HG02642 (cell line): ENCODE results near the gene GAP43.

Source experiments
- ATAC-seq: cut with Tn5 transposase; IDR thresholded peaks from one replicate; pipeline ENCODE4 v1.9.1; 2021; ENCODE audit warnings: mild to moderate bottlenecking; ENCODE audit not compliant: unreplicated experiment, poor library complexity

GAP43 gene

DNA sequence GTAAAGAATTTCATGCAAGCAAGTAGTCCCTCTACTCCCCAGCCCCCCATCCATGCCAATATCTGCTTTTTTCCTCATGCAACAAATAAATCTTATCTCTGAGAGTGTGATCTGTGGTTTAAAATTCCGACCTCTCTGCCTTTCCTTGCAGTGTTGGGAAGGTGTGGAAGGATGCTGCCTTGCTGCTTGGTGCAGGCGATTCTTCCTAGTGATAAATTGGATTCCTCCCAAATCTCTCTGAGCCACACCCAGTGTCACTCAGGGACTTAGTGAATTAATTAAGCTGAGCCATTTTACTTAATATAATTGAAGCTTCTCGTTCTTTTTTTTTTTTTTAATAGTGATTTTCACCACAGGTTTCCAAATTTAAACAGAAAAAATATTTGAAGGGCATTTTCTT is 3.4 kb downstream of the GAP43 start:
- ATAC-seq, result no peak

DNA sequence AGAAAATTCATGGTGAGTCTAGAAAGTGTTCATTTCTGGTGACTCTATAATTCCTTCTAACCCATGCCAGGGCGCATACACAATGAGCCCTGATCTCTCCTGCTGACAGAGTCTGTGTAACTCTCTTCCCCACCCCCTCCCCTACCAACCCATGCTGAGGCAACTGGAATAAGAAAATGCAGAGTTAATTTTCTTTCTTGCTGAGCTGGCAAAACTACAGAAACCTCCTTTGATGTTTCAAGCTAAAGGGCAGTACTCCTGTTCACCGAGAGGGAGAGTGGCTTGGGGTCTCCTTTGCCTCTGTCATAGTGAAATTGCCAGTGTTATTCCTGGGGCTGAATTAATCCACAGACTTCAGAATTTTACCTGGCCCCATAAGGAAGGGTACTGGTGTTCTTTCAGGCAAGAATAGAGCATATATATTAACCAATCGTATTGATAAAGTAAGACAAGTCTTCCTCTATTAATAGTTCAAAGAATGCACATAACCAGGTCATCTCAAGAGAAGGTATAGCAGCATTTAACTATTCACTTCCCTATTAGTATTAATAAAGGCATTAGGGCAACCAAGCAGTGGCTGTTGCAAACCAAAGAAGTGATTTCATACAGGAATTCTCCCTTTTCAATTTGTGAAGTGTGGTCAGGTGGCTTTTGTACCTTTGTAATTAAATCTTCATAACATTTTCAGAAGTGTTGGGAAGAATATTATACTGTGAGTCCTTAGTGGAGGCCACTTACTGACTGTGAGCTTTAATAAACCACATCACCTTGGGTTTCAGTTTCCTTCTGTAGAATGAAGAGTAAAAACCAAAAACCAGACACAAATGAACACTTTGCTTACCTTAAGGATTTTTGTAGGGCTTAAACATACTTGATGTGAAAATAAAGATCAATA is 4.1 kb downstream of the GAP43 start:
- ATAC-seq, result peak; percentile 83

DNA sequence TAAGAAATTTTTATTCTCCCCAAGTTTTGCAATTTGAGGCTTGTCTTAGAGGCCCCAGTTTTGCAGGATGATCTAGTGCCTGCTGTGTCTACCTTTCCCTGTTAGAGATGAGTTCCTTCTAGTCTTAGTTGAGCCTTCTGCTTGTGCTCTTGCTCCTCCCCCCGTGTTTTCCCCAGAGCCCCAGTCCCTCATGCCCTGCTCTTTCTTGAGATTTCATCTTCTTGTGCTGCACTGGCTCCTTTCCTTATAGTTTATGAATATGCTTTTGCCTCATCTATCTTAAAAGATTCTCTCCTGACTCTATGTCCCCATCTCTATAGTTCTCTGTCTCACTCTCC is 4.7 kb downstream of the GAP43 start:
- ATAC-seq, result peak; percentile 47

DNA sequence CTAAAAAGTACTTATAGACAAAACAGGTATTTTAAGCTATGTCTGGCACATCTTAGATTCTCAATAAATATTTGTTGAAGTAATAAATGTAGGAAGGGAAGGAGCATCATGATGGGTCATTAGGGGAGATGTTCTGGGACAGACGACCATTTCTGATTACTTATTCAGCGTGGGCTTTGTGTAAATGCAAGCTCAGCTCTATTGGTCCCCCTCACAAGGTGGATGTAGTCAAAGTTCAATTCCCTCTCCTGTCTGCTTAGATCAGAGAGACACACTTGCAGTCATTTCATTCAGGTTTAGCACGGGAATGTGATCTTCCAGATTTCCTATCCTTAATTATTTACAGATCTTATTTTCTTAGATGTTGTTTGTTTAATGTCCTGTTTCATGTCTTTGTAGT is 7.5 kb downstream of the GAP43 start:
- ATAC-seq, result no peak

DNA sequence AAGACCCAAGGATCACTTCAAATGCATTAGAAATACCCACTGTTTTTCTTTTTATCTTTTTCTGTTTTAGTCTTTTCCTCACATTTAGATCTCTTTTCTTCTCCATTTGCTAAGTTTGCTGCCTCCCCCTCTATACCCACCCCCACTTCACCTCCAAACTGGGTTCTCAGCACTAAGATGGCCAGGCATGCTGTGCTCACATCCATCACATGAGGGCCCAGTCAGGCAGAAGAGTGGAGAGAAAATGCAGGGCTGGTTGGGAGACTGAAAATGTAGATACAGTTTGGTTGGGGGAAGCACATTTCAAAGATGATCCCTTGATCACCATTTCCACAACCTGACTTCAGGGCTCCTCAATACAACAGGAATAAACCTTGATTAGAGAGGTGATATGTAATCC is 8.7 kb downstream of the GAP43 start:
- no peak for ATAC-seq

- ATAC-seq, result no peak
These were observed 10.2 kb downstream of the GAP43 start for GRCh38 chr3:115633467-115633866.

DNA sequence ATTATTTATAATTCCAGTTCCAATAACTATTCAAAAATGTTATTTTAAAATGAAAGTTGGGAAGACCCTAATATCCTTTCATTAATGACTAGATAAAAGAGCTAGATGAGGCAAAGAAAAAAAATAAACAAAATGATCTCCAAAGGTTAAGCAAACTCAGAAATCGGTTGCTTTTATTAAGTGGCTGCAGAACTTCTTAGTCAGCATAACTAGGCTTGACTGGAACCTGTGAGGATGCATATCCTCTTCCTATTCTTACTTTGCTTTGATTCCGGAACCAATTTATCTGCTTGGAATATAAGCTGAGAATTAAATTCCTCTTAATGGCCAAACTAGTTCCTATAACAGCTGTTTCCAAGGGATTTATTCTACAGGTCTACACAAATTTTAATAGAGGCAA is 10.7 kb downstream of the GAP43 start:
- no peak for ATAC-seq

GRCh38 chr3:115635406-115635805 is 12.1 kb downstream of the GAP43 start:
- ATAC-seq, result no peak

GRCh38 chr3:115638241-115638640 is 14.9 kb downstream of the GAP43 start:
- ATAC-seq, result no peak

DNA sequence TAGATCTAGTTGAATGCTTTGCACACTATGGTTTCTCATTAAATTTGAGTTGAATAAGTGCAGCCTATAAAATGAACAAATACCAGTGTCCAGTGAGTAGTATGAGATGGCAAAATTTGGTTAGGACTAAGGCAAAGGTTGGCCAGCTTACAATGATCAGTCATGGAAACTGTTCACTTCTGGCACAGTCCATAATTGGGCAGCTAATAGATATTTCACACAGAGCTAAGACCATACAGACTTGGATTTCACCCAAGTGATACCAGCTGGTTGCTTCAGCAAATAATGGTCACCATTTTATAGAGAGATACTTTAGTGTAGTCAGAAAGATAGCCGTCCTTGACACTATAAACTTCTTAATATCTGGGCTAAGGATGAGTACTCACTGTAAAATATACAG is 15.7 kb downstream of the GAP43 start:
- ATAC-seq, result no peak

DNA sequence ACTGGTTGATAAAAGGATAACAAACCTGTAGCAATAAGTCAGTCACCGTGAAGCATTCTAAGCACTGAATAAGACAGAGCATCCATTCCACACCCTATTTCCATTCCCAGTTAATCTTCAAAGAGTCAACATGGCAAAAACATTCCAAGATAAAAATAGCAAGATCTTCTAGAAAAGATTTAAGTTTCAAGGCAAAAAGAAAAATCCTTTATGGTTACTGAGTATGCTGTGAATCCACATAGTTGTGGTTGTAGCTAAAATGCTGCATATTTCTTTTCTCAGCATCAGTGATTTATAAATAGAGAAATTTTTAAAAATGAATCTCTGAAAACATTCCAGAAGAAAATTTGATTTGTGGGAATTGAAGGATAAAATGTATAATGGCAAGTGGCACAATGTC is 21.1 kb downstream of the GAP43 start:
- no peak for ATAC-seq

GRCh38 chr3:115646027-115646690 is 22.8 kb downstream of the GAP43 start:
- ATAC-seq, result no peak

DNA sequence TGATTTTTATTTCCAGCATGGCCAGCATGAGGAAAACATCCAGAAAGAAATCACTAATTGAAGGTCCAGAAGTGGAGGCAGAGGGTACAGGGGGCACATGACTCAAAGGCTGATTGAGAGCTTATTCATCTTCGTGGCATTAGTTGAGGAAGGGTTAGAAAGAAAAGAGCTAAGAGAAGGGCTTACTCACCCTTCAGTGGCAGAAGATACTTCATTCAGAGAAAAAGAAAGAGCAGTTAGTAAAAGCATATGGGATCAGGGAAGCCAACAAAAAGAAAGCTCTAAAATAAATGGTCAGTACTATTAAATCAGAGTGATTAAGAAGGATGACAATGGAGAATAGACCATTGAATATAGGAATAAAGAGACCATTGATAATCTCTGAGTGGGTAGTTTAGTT is 25.2 kb downstream of the GAP43 start:
- ATAC-seq, result no peak

DNA sequence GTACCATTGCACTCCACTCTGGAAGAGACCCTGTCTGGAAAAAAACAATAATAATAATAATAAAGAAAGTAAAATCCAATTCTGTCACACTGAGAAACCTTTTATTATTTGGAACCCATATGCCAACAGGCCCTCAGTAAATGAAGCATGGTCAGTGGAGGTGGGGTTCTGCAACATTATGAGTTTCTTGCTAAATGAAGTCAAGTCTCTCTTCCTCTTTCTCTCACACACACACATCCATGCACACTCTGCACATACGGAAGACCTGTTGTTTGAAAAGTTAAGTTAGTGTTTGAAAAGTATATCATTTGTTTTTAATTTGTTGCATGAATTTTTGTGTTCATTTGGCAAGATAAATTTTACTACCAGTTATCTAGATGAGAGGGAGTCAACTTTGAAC is 27.8 kb downstream of the GAP43 start:
- peak; percentile 51 for ATAC-seq

GRCh38 chr3:115651599-115651998 is 28.3 kb downstream of the GAP43 start:
- no peak for ATAC-seq

DNA sequence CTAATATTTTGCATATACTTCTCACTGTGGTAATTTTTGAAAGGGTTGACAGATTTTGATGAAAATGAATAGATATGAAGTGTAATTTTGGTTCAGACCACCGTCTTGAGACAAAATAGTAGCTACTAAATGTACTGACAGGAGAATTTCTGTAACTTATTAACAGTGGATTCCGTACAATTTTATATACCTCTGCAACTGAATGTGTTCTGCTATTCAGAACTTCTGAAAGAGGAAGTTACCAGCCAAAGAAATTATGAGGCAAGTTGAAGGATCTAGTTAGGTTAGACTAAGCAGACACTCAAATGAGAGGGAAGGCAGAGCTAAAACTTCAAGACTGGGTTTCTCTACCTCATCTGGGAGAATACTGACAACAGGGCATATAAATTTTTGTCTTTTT is 29.4 kb downstream of the GAP43 start:
- peak; percentile 62 for ATAC-seq

DNA sequence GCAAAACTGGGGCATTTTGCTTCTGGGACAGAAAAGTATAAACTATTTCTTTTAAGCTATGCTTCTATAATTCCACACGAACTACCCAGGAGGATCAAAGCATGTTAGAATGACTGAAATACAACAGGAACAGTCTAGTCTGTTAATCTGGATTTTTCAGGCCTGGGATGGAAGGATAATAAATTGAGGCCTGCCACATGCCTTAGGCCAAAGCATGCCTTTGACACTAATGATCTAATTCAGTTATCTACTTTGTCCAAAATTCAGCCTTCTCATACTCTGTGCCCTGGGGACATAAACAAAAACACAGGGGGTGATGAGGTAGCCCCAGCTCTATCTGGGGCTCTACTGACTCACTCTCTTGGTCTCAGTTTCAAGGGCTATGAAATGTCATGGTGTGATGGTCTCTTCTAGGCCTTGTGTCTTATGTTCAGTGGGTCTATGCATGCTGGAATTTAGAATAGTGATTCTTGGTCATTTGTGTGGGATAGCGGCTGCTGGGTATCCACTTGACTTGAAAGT is 32.5 kb downstream of the GAP43 start:
- ATAC-seq, result no peak

DNA sequence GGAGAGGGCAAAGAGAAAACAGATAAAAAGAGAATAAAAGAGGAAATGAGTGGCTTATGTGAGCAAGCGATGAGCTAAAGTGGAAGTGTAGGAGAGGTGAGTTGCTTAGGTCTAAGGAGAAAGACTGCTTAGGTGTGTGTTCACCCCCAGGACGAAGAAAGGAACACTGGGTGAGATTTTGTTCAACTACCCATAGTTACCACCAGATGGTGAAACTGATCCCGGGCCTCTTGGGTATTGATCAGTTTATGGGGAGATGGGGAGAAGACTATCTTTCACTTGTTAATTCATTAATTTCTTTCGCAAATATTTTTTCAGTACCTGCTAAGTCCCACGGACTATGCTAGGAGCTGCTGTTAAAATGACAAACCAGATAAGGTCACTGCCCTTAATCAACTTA is 33.9 kb downstream of the GAP43 start:
- ATAC-seq, result no peak

GRCh38 chr3:115658032-115658336 is 34.7 kb downstream of the GAP43 start:
- no peak for ATAC-seq

DNA sequence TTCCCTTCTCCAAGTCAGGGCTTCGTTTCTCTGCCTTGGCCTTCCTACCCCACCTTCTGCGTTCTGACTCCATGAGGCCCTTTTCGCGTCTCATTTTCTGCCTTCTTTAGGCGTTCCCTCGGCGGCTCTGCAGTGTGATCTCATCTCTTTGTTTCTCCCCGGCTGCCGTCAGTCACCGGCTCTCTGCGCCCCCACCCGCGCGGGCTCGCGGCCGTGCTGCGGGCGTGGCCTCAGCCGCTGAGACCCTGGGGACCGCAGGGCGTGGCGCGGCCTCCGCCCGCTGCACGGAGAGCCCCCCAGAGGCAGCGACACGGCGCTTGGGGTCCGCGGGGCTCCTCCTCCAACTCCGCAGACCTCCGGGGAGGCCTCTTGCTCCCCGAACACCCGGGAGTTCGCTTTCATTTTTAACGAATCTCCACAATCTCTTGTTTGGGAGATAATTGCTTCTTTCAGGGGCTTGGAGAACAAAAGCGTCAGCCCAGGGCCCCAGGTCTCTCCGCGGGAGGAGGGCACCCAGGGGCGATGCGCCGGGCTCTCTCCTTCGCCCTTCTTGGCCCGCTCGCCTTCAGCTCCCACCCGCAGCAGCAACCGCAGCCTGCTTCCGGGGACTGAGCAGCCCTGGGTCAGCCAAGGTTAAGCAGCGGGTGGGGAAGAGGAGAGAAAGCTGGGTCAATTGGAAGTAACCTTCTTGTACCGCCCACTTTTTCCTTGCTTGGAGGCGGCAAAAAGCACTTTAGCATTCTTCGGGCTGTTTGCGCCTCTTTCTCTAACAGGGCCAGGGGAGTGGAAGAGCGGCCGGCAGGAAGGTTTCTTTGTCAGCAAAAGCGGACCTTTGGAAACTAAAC is 35.2 kb downstream of the GAP43 start:
- ATAC-seq, result peak; percentile 90
